Osteoblast (primary cell): ENCODE data around the gene AK2. TPM values are rescaled to one million over a fixed set of nuclear protein-coding genes. Genes with fewer than 3 reads are reported as not detected.

ENCODE experiments used
- DNase-seq: peaks from one replicate; pipeline ENCODE4 v3.0.0; 2011; ENCODE audit warnings: low spot score, mixed read lengths; ENCODE audit not compliant: insufficient read length; ENCODE audit errors: missing footprints
- H2AFZ ChIP-seq: 2 replicates; pipeline ENCODE4 v1.6.0; 2011; ENCODE audit warnings: mild to moderate bottlenecking, low read length
- H3K27ac ChIP-seq: 2 replicates; pipeline ENCODE4 v1.5.1; 2011; ENCODE audit warnings: mild to moderate bottlenecking, low read depth, low read length, moderate library complexity
- H3K27me3 ChIP-seq: 2 replicates; pipeline ENCODE4 v1.6.0; 2012; ENCODE audit warnings: mild to moderate bottlenecking, control low read depth, inconsistent platforms, low read length, moderate library complexity; ENCODE audit not compliant: insufficient read depth
- H3K36me3 ChIP-seq: 2 replicates; pipeline ENCODE4 v1.5.1; 2011; ENCODE audit warnings: mild to moderate bottlenecking, low read length, control low read depth, moderate library complexity; ENCODE audit not compliant: insufficient read depth
- H3K4me1 ChIP-seq: 2 replicates; pipeline ENCODE4 v1.5.1; 2011; ENCODE audit warnings: mild to moderate bottlenecking, low read length, control low read depth, moderate library complexity; ENCODE audit not compliant: insufficient read depth
- H3K4me2 ChIP-seq: 2 replicates; pipeline ENCODE4 v1.6.0; 2011; ENCODE audit warnings: mild to moderate bottlenecking, low read length; ENCODE audit not compliant: insufficient read depth
- H3K4me3 ChIP-seq: fragments of 200-600 bp; sonication (generic); 3 replicates; pipeline ENCODE4 v1.5.1; 2012; ENCODE audit warnings: mild to moderate bottlenecking, low read length, inconsistent platforms; ENCODE audit not compliant: insufficient read depth
- H3K79me2 ChIP-seq: 2 replicates; pipeline ENCODE4 v1.6.0; 2012; ENCODE audit warnings: mild to moderate bottlenecking, low read length, control low read depth, inconsistent platforms; ENCODE audit not compliant: insufficient read depth
- H3K9me3 ChIP-seq: 2 replicates; pipeline ENCODE4 v1.5.1; 2011; ENCODE audit warnings: low read depth, low read length, control low read depth
- H4K20me1 ChIP-seq: 2 replicates; pipeline ENCODE4 v1.6.0; 2012; ENCODE audit warnings: mild to moderate bottlenecking, low read length, control low read depth; ENCODE audit not compliant: insufficient read depth
- CTCF ChIP-seq: IDR thresholded peaks from 2 replicates; pipeline ENCODE4 v1.5.1; 2011; ENCODE audit warnings: mild to moderate bottlenecking, low read depth, low read length, moderate library complexity; ENCODE audit errors: extremely low read depth
- total RNA-seq: library from RNA; depleted of rRNA; stranded (reverse); fragments of >200 nt; gene quantifications from 2 replicates; pipeline ENCODE4 v1.2.3, GENCODE V29; 2012

The AK2 gene
- total RNA-seq, 1 donor = 139 TPM

DNA sequence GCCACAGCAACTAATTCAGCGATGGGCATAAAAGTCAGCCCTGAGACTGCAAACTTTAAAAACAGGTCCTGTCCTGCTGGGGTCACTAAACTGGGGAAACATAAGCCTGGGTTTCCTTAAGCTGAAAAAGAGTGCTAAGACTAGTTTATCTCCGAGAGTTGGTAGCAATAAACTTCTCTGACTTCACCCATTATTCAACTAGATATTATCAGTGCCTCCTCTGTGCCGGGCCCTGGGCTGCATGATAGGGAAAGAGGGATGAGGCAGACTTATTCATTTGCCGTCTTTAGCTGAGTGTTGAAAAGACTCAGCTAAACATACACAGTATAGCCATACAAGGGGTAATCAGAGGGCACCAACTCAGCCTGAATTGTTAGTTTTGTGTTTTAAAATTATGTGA is 33.0 kb downstream of the AK2 start:
- Histone ChIP-seq H3K4me1 (peaks cover 19% of the 10 kb centered on the region), H3K27ac (no peak overlapping the region), H3K27me3 (no peaks in the 10 kb centered on the region), H3K36me3 (peaks cover 12% of the 10 kb centered on the region), H3K4me3 (no peak overlapping the region), H3K79me2 (no peaks in the 10 kb centered on the region), H3K9me3 (no peaks in the 10 kb centered on the region), H3K4me2 (no peak overlapping the region), H2AFZ (no peak overlapping the region), H4K20me1 (peaks cover 3% of the 10 kb centered on the region)
- DNase-seq = no peak
- no peak for TF ChIP-seq CTCF

DNA sequence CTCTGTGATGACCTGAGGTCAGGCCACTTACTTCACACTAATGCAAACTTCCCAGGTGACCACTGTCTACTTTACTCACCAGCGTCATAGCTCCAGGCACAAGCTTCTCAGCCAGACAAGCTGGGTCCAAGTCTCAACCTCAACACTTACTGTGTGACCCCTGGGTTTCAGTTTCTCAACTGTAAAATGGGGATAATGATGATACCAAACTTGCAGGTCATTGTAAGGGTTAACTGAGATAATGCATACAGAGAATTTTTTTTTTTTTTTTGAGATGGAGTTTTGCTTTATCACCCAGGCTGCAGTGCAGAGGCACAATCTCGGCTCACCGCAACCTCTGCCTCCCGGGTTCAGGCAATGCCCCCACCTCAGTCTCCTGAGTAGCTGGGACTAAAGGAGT is 34.7 kb downstream of the AK2 start:
- Histone ChIP-seq H3K4me1 (peaks cover 27% of the 10 kb centered on the region), H3K36me3 (no peaks in the 10 kb centered on the region), H3K4me3 (no peak overlapping the region), H4K20me1 (peaks cover 3% of the 10 kb centered on the region), H3K4me2 (no peak overlapping the region), H3K9me3 (no peaks in the 10 kb centered on the region), H3K27ac (no peak overlapping the region), H2AFZ (no peak overlapping the region), H3K79me2 (no peaks in the 10 kb centered on the region), H3K27me3 (no peaks in the 10 kb centered on the region)
- DNase-seq = no peak
- no peak for TF ChIP-seq CTCF

DNA sequence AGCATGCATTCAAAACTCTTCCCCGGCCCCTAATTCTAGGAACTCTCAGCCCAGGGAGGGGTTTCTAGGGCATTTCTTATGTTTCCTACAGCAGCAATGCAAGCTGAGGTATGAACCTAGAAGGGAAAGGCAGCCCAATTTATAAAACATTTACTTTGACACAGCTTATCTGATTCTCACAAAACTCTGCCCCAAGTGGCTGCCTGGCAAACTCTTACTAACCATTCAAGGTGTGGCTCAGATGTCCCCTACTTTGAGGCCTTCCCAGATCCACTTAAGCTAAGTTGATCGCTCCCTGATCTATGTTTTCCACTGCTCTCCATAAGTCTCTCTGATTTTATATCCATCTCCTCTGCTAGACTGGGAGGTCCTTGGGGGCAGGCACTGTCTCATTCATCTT is 35.4 kb downstream of the AK2 start:
- peaks cover 29% of the 10 kb centered on the region for H3K4me1 ChIP-seq
- H2AFZ ChIP-seq = no peak overlapping the region
- DNase-seq = peak; percentile 37
- no peaks in the 10 kb centered on the region for H3K27me3 ChIP-seq
- no peaks in the 10 kb centered on the region for H3K36me3 ChIP-seq
- H3K4me2 ChIP-seq = no peak overlapping the region
- H3K9me3 ChIP-seq = no peaks in the 10 kb centered on the region
- peak; percentile 41 for TF ChIP-seq CTCF
- peaks cover 3% of the 10 kb centered on the region for H4K20me1 ChIP-seq
- no peaks in the 10 kb centered on the region for H3K79me2 ChIP-seq
- no peak overlapping the region for H3K4me3 ChIP-seq
- H3K27ac ChIP-seq = no peak overlapping the region

DNA sequence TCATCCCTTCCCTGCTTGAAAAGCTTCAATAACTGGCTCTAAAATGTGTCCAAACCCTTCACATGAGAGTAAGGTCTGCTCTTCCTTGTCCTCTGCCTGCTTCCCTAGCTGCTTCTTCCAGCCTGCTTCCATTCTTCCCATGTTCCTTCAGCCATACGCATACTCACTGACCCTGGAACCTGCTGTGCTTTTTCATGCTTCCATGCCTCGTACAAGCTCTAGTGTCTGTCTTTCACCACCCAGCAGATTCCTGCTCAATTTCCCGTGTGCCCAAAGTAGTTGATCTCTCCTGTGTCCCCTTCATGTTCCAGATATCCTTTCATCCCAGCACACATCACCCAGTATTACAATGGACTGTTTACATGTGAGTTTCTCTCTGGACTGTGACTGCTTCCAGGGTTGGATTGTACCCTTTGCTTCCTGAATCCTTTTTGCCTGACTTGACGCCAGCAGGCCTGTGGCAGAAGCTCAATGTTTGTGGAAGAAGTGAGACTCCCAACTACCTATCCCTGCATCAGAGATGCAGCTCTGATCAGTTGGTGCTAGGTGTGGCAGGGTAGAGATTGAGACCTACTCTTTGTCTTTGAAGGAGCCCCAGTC is 36.2 kb downstream of the AK2 start:
- no peaks in the 10 kb centered on the region for H3K36me3 ChIP-seq
- no peaks in the 10 kb centered on the region for H3K79me2 ChIP-seq
- peaks cover 3% of the 10 kb centered on the region for H4K20me1 ChIP-seq
- no peaks in the 10 kb centered on the region for H3K27me3 ChIP-seq
- H3K27ac ChIP-seq = no peak overlapping the region
- TF ChIP-seq CTCF = no peak
- no peak overlapping the region for H3K4me3 ChIP-seq
- no peaks in the 10 kb centered on the region for H3K9me3 ChIP-seq
- peak; percentile 44 for DNase-seq
- peaks cover 29% of the 10 kb centered on the region for H3K4me1 ChIP-seq
- H3K4me2 ChIP-seq = no peak overlapping the region
- no peak overlapping the region for H2AFZ ChIP-seq
